H1 (cell line): ENCODE results near the gene TPRA1. TPM values are rescaled to one million over a fixed set of nuclear protein-coding genes. Genes with fewer than 3 reads are reported as not detected.

Experiments
- CREB1 ChIP-seq: IDR thresholded peaks from 2 replicates; pipeline ENCODE4 v1.6.1; 2012; ENCODE audit warnings: inconsistent platforms
- JUND ChIP-seq: IDR thresholded peaks from 2 replicates; pipeline ENCODE4 v1.6.1; 2011; ENCODE audit warnings: mild to moderate bottlenecking, improper control_type of control experiment, low read length
- TBP ChIP-seq: IDR thresholded peaks from 2 replicates; pipeline ENCODE4 v1.6.1; 2011; ENCODE audit warnings: low read depth, low read length, improper control_type of control experiment
- TCF12 ChIP-seq: IDR thresholded peaks from 2 replicates; pipeline ENCODE4 v1.6.1; 2011; ENCODE audit warnings: low read depth, mild to moderate bottlenecking, low read length
- YY1 ChIP-seq: IDR thresholded peaks from 2 replicates; pipeline ENCODE4 v1.6.1; 2011; ENCODE audit warnings: low read depth, mild to moderate bottlenecking, low read length
- polyA plus RNA-seq, 7 experiments: library from polyadenylated mRNA; depleted of rRNA in 3 of 7; stranded (reverse) in 5 of 7; unstranded in 2 of 7; fragments of >200 nt in 5 of 7; fragments of 200-250 nt in 2 of 7; gene quantifications; 1 replicate in 5 of 7; 2 replicates in 1 of 7; 4 replicates in 1 of 7; pipeline versions ENCODE4 v1.2.1 to v1.2.3, GENCODE V29; 2011 to 2013; ENCODE audit warnings: missing spikeins in 2 of 7, mixed read lengths in 2 of 7
- total RNA-seq: library from RNA; stranded (reverse); fragmentation: NEBNext Ultra II Directional; extraction: Animal tissue kit (Norgen Biotek cat#: 25700); gene quantifications from 2 replicates; pipeline ENCODE4 v1.2.1, GENCODE V29; 2021

The TPRA1 gene
- total and polyA plus RNA-seq, 2 of the 8 experiments (the other 6 are each of a cell fraction or from before 2014, with no cell fraction given) = 18.8 to 38.5 TPM

DNA sequence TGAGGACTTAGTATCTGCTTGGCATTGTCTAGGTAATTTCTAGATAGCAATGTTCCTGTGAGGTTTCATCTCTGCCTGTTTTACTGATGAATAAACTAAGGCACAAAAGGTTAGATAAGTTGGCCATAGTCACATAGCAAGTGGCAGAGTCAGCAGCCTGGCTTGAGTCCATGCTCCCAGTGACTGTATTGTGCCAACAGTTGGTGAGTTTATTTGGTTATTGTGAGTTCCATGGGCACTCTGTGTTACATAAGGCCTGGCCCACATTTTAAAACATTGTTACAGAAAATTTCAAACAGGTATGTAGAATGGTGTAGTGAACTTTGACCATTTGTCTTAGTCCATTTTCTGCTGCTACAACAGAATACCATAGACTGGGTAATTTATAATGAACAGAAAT is 22.9 kb upstream of the TPRA1 start (continued):
- TF ChIP-seq JUND = no peak
- no peak for TF ChIP-seq TBP
- no peak for TF ChIP-seq YY1
- no peak for TF ChIP-seq TCF12
- TF ChIP-seq CREB1 = no peak
